Measurements from ENCODE around the gene TMEM178B. TPM values are rescaled to one million over a fixed set of nuclear protein-coding genes. Genes with fewer than 3 reads are reported as not detected.

The TMEM178B gene
- total and polyA plus RNA-seq, 10 of the 15 experiments (the other 5 are each of a cell fraction or from before 2014, with no cell fraction given): 0.01 to 1.1 (median 0.04) TPM; not detected in 2

DNA sequence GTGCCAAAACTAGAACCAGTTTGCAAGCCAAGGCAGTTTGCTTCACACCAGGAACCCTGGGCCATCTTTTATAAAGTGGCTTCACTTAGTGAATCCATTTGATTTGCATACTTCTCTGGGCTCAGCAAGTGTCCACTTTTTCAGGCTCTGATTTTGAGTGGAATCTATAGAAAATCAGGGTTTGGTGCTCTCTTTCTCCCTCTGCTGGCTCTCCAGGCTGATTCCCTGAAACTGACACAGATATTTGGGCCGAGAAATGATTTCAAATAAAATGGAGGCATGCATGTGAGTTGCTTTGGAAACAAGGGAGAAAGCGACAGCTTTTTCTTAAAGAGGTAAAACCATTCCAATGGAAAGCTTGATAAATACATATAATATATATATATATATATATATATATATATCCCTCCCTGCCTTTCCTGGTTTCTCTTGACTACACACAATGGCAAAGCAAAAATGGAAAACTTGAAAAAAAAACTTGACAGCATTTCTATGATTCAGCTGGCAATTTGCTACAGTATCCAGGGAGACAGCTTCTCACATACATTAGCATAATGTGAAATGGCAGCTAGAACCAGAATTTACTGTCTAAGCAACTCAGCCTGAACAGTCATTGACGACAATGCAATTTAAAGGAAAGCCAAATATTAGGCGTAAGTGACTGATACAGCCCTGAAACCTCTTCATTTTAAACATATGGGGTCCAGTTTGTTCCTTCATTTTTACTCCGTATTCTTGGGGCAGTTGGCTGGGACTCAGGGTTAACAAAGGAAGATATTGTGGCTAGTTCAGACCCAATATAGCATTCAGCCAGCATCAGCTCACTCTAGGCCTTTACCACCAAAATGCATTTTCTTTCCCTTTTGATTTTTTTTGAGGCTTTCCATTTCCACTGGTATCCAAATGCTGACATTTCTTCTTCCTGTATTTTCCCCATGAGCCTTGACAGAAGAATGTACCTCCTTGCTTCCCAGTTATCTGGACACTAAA lies 188.5 kb downstream of the TMEM178B start (continued):
- no peak for TF ChIP-seq ASH2L (IDR thresholded peaks at IDR 0.05; ENCODE audit: borderline replicate concordance, low read depth)

DNA sequence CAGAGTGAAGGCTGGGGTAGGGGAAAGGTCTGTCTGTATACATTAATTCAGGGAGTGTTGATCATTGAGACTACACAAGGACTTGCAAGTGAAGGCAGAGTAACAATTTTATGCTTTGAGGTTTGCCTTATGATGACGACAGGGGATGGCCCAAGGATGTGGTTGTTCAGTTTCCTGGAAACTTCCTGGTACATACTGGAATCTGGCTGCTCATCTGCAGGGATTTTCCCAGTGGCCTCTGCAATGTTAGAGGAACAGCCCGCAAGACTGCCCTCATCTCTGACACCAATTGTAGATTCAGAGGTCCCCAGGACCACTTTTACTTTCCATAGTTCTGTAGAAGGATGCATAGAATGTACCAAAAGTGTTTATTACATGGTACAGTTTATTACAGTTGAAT lies 189.6 kb downstream of the TMEM178B start:
- no peak overlapping the region for H2AFZ ChIP-seq (ENCODE audit: control insufficient read depth, low read depth, low read length)
- no peaks in the 10 kb centered on the region; the same call in 2 of the 3 replicates for H3K9me3 ChIP-seq (replicated peaks; ENCODE audit: control insufficient read depth, insufficient read depth, low read length)
- no peak overlapping the region for H3K4me3 ChIP-seq
- no peak overlapping the region for H3K27ac ChIP-seq (ENCODE audit: control insufficient read depth, insufficient read depth)
- no peak for ATAC-seq
- no peaks in the 10 kb centered on the region for H3K79me2 ChIP-seq (ENCODE audit: control insufficient read depth, insufficient read depth, low read length)
- intact Hi-C loops (cut with micrococcal nuclease; ENCODE audit: unreplicated experiment): no loop called here
- TF ChIP-seq ZNF217 (IDR thresholded peaks at IDR 0.05) (no peak), ESRRA (IDR thresholded peaks at IDR 0.05; ENCODE audit: low read length) (no peak), POLR2AphosphoS5 (IDR thresholded peaks at IDR 0.05; ENCODE audit: low read length) (no peak), MEF2A (IDR thresholded peaks at IDR 0.05; ENCODE audit: insufficient read depth, low read depth, low read length) (no peak), NBN (IDR thresholded peaks at IDR 0.05) (no peak), SUPT20H (IDR thresholded peaks at IDR 0.05; ENCODE audit: borderline replicate concordance, control insufficient read depth, low read depth, low read length) (no peak), HCFC1 (IDR thresholded peaks at IDR 0.05; ENCODE audit: low read length) (no peak), NRF1 (conservative IDR thresholded peaks at IDR 0.05; ENCODE audit: low read depth, low read length) (no peak), CREB1 (IDR thresholded peaks at IDR 0.05; ENCODE audit: low read depth) (no peak), TCF12 (IDR thresholded peaks at IDR 0.05; ENCODE audit: low read depth, low read length) (no peak), BMI1 (IDR thresholded peaks at IDR 0.05; ENCODE audit: borderline replicate concordance) (no peak), IKZF2 (IDR thresholded peaks at IDR 0.05) (no peak)
- no peaks in the 10 kb centered on the region for H4K20me1 ChIP-seq (ENCODE audit: control insufficient read depth, insufficient read depth)
- FAIRE-seq: no peak
- CTCF ChIA-PET: no interaction called here
- no peaks in the 10 kb centered on the region for H3K4me1 ChIP-seq (ENCODE audit: control insufficient read depth, insufficient read depth, low read length)
- BruUV-seq (replicated peaks): no TSS peak
- no peaks in the 10 kb centered on the region for H3K36me3 ChIP-seq (ENCODE audit: control insufficient read depth in 2 of 2, insufficient read depth in 2 of 2, low read length in 1 of 2)
- in situ Hi-C loops (cut with MboI): no loop called here
- H3K27me3 ChIP-seq (replicated peaks in 1 of 2; ENCODE audit: control insufficient read depth in 2 of 2, insufficient read depth in 2 of 2, low read length in 1 of 2): no peaks in the 10 kb centered on the region
- H3K4me2 ChIP-seq (ENCODE audit: control insufficient read depth, insufficient read depth): no peak overlapping the region
- RAD21 ChIA-PET (ENCODE audit: unreplicated experiment): no interaction called here
- DNase-seq (ENCODE audit: low read depth, low spot score): no peak
- no peak overlapping the region for H3K9ac ChIP-seq (ENCODE audit: control insufficient read depth, insufficient read depth, low read length)
- SMC1A ChIA-PET (ENCODE audit: uncharacterized antibody, unreplicated experiment): no interaction called here
- 38% methylated on average over 2 of the region's 2 CpGs for WGBS (ENCODE audit: insufficient coverage, insufficient replicate concordance, low lambda C conversion rate, missing lambda C conversion rate)
- POLR2A ChIA-PET: no interaction called here

Measured in GM12878 (cell line).